ENCODE data around the gene CCDC159. TPM values are rescaled to one million over a fixed set of nuclear protein-coding genes. Genes with fewer than 3 reads are reported as not detected.

Gene CCDC159
- total and polyA plus RNA-seq, 2 experiments from 2014 or later, result 3.4 to 6.2 TPM

DNA sequence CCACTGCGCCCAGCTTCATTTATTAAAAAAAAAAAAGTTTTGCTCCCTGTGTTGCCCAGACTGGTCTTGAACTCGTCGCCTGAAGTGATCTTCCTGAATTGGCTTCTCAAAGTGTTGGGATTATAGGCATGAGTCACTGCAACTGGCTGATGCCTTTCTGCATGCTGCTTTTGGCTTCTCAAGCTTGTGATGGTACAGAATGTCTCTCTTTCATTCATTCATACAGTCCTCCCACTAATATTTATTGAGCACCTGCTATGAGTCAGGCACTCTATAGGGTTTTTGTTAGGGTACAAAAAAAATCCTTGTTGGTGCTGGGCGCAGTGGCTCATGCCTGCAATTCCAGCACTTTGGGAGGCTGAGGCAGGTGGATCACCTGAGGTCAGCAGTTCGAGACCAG lies 41.4 kb upstream of the CCDC159 start:
- no peaks in the 10 kb centered on the region for H3K36me3 Mint-ChIP-seq (ENCODE audit: low read depth)
- Histone ChIP-seq H3K27ac (ENCODE audit: low read depth) (no peak overlapping the region), H3K9me2 (ENCODE audit: insufficient read depth) (no peaks in the 10 kb centered on the region), H3K4me2 (no peak overlapping the region), H2AFZ (no peak overlapping the region), H3K27me3 (ENCODE audit: insufficient read depth) (no peaks in the 10 kb centered on the region), H3K79me2 (replicated peaks; ENCODE audit: insufficient read depth) (no peaks in the 10 kb centered on the region), H3K4me1 (ENCODE audit: insufficient read depth) (no peaks in the 10 kb centered on the region), H4K20me1 (replicated peaks; ENCODE audit: insufficient read depth) (no peaks in the 10 kb centered on the region), H3K4me3 (no peak overlapping the region), H3K36me3 (ENCODE audit: insufficient read depth) (no peaks in the 10 kb centered on the region), H3F3A (replicated peaks; ENCODE audit: low read depth) (no peaks in the 10 kb centered on the region)
- DNase-seq (ENCODE audit: low spot score) (no peak), ATAC-seq (no peak)
- H3K4me1 Mint-ChIP-seq, result no peaks in the 10 kb centered on the region
- H3K9me3 Mint-ChIP-seq, result peaks cover under 1% of the 10 kb centered on the region; the same call in 2 of the 3 replicates
- TF ChIP-seq NANOG (IDR thresholded peaks at IDR 0.05; ENCODE audit: borderline replicate concordance) (no peak), CREB1 (CRISPR knock-in tag; IDR thresholded peaks at IDR 0.05; ENCODE audit: low read depth) (no peak), STAT1 (IDR thresholded peaks at IDR 0.05; ENCODE audit: unreplicated experiment) (no peak), ETS1 (IDR thresholded peaks at IDR 0.05) (no peak), POLR2AphosphoS5 (IDR thresholded peaks at IDR 0.05; ENCODE audit: low read depth) (no peak), EZH2 (IDR thresholded peaks at IDR 0.05; ENCODE audit: low read depth, unreplicated experiment) (no peak), ZNF462 (CRISPR knock-in tag; IDR thresholded peaks at IDR 0.05) (no peak), ZNF114 (CRISPR knock-in tag; IDR thresholded peaks at IDR 0.05) (no peak), EZH2phosphoT487 (IDR thresholded peaks at IDR 0.05; ENCODE audit: unreplicated experiment) (no peak), ZNF331 (CRISPR knock-in tag; IDR thresholded peaks at IDR 0.05; ENCODE audit: low read depth) (no peak), JUNB (IDR thresholded peaks at IDR 0.05; ENCODE audit: unreplicated experiment) (no peak)
- TF ChIP-seq, protein P1, sequence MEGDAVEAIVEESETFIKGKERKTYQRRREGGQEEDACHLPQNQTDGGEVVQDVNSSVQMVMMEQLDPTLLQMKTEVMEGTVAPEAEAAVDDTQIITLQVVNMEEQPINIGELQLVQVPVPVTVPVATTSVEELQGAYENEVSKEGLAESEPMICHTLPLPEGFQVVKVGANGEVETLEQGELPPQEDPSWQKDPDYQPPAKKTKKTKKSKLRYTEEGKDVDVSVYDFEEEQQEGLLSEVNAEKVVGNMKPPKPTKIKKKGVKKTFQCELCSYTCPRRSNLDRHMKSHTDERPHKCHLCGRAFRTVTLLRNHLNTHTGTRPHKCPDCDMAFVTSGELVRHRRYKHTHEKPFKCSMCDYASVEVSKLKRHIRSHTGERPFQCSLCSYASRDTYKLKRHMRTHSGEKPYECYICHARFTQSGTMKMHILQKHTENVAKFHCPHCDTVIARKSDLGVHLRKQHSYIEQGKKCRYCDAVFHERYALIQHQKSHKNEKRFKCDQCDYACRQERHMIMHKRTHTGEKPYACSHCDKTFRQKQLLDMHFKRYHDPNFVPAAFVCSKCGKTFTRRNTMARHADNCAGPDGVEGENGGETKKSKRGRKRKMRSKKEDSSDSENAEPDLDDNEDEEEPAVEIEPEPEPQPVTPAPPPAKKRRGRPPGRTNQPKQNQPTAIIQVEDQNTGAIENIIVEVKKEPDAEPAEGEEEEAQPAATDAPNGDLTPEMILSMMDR (conservative IDR thresholded peaks at IDR 0.05; ENCODE audit: low read depth in 2 of 2), result no peak
- TF ChIP-seq, protein P2, sequence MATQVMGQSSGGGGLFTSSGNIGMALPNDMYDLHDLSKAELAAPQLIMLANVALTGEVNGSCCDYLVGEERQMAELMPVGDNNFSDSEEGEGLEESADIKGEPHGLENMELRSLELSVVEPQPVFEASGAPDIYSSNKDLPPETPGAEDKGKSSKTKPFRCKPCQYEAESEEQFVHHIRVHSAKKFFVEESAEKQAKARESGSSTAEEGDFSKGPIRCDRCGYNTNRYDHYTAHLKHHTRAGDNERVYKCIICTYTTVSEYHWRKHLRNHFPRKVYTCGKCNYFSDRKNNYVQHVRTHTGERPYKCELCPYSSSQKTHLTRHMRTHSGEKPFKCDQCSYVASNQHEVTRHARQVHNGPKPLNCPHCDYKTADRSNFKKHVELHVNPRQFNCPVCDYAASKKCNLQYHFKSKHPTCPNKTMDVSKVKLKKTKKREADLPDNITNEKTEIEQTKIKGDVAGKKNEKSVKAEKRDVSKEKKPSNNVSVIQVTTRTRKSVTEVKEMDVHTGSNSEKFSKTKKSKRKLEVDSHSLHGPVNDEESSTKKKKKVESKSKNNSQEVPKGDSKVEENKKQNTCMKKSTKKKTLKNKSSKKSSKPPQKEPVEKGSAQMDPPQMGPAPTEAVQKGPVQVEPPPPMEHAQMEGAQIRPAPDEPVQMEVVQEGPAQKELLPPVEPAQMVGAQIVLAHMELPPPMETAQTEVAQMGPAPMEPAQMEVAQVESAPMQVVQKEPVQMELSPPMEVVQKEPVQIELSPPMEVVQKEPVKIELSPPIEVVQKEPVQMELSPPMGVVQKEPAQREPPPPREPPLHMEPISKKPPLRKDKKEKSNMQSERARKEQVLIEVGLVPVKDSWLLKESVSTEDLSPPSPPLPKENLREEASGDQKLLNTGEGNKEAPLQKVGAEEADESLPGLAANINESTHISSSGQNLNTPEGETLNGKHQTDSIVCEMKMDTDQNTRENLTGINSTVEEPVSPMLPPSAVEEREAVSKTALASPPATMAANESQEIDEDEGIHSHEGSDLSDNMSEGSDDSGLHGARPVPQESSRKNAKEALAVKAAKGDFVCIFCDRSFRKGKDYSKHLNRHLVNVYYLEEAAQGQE (IDR thresholded peaks at IDR 0.05; ENCODE audit: unreplicated experiment), result no peak
- no peak overlapping the region for H3K27ac Mint-ChIP-seq
- H3K4me3 Mint-ChIP-seq, result no peak overlapping the region
- H3K27me3 Mint-ChIP-seq (ENCODE audit: insufficient read depth, low read depth, poor library complexity), result peaks cover 3% of the 10 kb centered on the region
